GM12878 (cell line): ENCODE measurements around the gene VAV2. TPM values are rescaled to one million over a fixed set of nuclear protein-coding genes. Genes with fewer than 3 reads are reported as not detected.

ENCODE experiments used
- BACH1 ChIP-seq: fragments of 450-650 bp; IDR thresholded peaks from 2 replicates; pipeline ENCODE4 v1.6.1; 2017; ENCODE audit warnings: mild to moderate bottlenecking, borderline replicate concordance
- BHLHE40 ChIP-seq, 2 experiments: fragments of 450-650 bp in 1 of 2; IDR thresholded peaks; 2 replicates each; pipeline ENCODE4 v1.6.1; 2011 to 2017; ENCODE audit warnings: low read depth in 2 of 2, borderline replicate concordance in 1 of 2, improper control_type of control experiment in 1 of 2, low read length in 1 of 2, mild to moderate bottlenecking in 1 of 2
- CREM ChIP-seq: IDR thresholded peaks from 2 replicates; pipeline ENCODE4 v1.6.1; 2014; ENCODE audit warnings: antibody characterized with exemption, low read depth
- EZH2 ChIP-seq: IDR thresholded peaks from 2 replicates; pipeline ENCODE4 v1.6.1; 2012; ENCODE audit warnings: low read depth, mild to moderate bottlenecking, control low read depth, inconsistent platforms, low read length, borderline replicate concordance; ENCODE audit not compliant: control insufficient read depth
- FOXM1 ChIP-seq: IDR thresholded peaks from 2 replicates; pipeline ENCODE4 v1.6.1; 2012; ENCODE audit warnings: low read depth, mild to moderate bottlenecking, inconsistent platforms, low read length, moderate library complexity
- GABPA ChIP-seq: IDR thresholded peaks from 2 replicates; pipeline ENCODE4 v1.6.1; 2014; ENCODE audit warnings: antibody characterized with exemption, low read depth, mild to moderate bottlenecking, inconsistent platforms
- NR2C1 ChIP-seq: fragments of 450-650 bp; IDR thresholded peaks from 2 replicates; pipeline ENCODE4 v1.6.1; 2017; ENCODE audit warnings: antibody characterized with exemption, mild to moderate bottlenecking, moderate library complexity
- NR2C2 ChIP-seq: IDR thresholded peaks from 2 replicates; pipeline ENCODE4 v1.6.1; 2011; ENCODE audit warnings: borderline replicate concordance, low read depth; ENCODE audit not compliant: control insufficient read depth, insufficient read length
- PAX5 ChIP-seq: IDR thresholded peaks from 2 replicates; pipeline ENCODE4 v1.6.1; 2011; ENCODE audit warnings: low read depth, low read length, borderline replicate concordance
- PBX3 ChIP-seq: IDR thresholded peaks from 2 replicates; pipeline ENCODE4 v1.6.1; 2011; ENCODE audit warnings: mild to moderate bottlenecking, low read depth, low read length, moderate library complexity; ENCODE audit not compliant: insufficient replicate concordance
- POLR2A ChIP-seq: IDR thresholded peaks from 2 replicates; pipeline ENCODE4 v1.6.1; 2011; ENCODE audit warnings: low read depth, mild to moderate bottlenecking, low read length
- POLR2AphosphoS5 ChIP-seq: IDR thresholded peaks from 2 replicates; pipeline ENCODE4 v1.6.1; 2011; ENCODE audit warnings: mild to moderate bottlenecking, low read length, inconsistent platforms
- POU2F2 ChIP-seq: IDR thresholded peaks from 3 replicates; pipeline ENCODE4 v1.6.1; 2011; ENCODE audit warnings: low read depth, mild to moderate bottlenecking, low read length, borderline replicate concordance
- RUNX3 ChIP-seq: IDR thresholded peaks from 2 replicates; pipeline ENCODE4 v1.6.1; 2012; ENCODE audit warnings: low read length, inconsistent platforms
- SPI1 ChIP-seq: IDR thresholded peaks from 2 replicates; pipeline ENCODE4 v1.6.1; 2011; ENCODE audit warnings: low read depth, mild to moderate bottlenecking, low read length, moderate library complexity, borderline replicate concordance; ENCODE audit not compliant: insufficient read depth
- SUZ12 ChIP-seq: fragments of 200-600 bp; sonication (generic); IDR thresholded peaks from one replicate; pipeline ENCODE4 v1.6.1; 2018; ENCODE audit warnings: antibody characterized with exemption, mild to moderate bottlenecking; ENCODE audit not compliant: unreplicated experiment
- TARDBP ChIP-seq: IDR thresholded peaks from 2 replicates; pipeline ENCODE4 v1.6.1; 2016; ENCODE audit warnings: borderline replicate concordance
- TCF7 ChIP-seq: IDR thresholded peaks from 2 replicates; pipeline ENCODE4 v1.6.1; 2014; ENCODE audit warnings: antibody characterized with exemption, borderline replicate concordance
- YBX1 ChIP-seq: fragments of 450-650 bp; IDR thresholded peaks from 2 replicates; pipeline ENCODE4 v1.6.1; 2016; ENCODE audit warnings: antibody characterized with exemption
- ZBED1 ChIP-seq: IDR thresholded peaks from 2 replicates; pipeline ENCODE4 v1.6.1; 2016; ENCODE audit warnings: borderline replicate concordance
- ZBTB11 ChIP-seq: fragments of 450-650 bp; formaldehyde crosslinking; IDR thresholded peaks from 2 replicates; pipeline ENCODE4 v1.5.0; 2022; ENCODE audit warnings: mild to moderate bottlenecking, missing genetic modification characterization
- ZBTB33 ChIP-seq: fragments of 450-650 bp; IDR thresholded peaks from 2 replicates; pipeline ENCODE4 v1.6.1; 2017; ENCODE audit warnings: mild to moderate bottlenecking
- ZNF24 ChIP-seq: fragments of 450-650 bp; IDR thresholded peaks from 2 replicates; pipeline ENCODE4 v1.6.1; 2017; ENCODE audit warnings: antibody characterized with exemption, mild to moderate bottlenecking
- ZNF622 ChIP-seq: fragments of 450-650 bp; IDR thresholded peaks from 2 replicates; pipeline ENCODE4 v1.6.1; 2017; ENCODE audit warnings: mild to moderate bottlenecking, inconsistent platforms
- ZZZ3 ChIP-seq: IDR thresholded peaks from 2 replicates; pipeline ENCODE4 v1.6.1; 2011; ENCODE audit warnings: low read depth; ENCODE audit not compliant: control insufficient read depth, insufficient read length
- polyA plus RNA-seq, 11 experiments: library from polyadenylated mRNA; depleted of rRNA in 4 of 11; unstranded in 6 of 11; stranded (reverse) in 5 of 11; fragments of >200 nt; fragmentation: Nextera tagmentation in 4 of 11; fragmentation: Illumina TruSeq in 1 of 11; extraction: Ambion mirVana in 4 of 11; extraction: Trizol in 1 of 11; gene quantifications; 1 replicate in 1 of 11; 2 replicates in 10 of 11; pipeline versions ENCODE4 v1.2.1 to v1.2.3, GENCODE V29; 2011 to 2016; ENCODE audit warnings: inconsistent platforms in 2 of 11, missing spikeins in 2 of 11, low read depth in 1 of 11
- total RNA-seq, 4 experiments: library from RNA; depleted of rRNA in 3 of 4; stranded (reverse); fragments of >200 nt in 3 of 4; fragmentation: Illumina TruSeq in 1 of 4; extraction: Trizol in 1 of 4; gene quantifications; 2 replicates each; pipeline versions ENCODE4 v1.2.1 to v1.2.3, GENCODE V29; 2013 to 2021

VAV2 gene
- total and polyA plus RNA-seq, 10 of the 15 experiments (the other 5 are each of a cell fraction or from before 2014, with no cell fraction given): 0.13 to 43.9 (median 16.9) TPM

GRCh38 chr9:133823189-133824105 is 168.7 kb downstream of the VAV2 start (continued):
- TF ChIP-seq ZBTB33 (no peak), YBX1 (no peak), ZNF622 (no peak), BACH1 (peak; percentile 45; the same call in 1 of the 2 replicates), SPI1 (no peak), EZH2 (no peak), TCF7 (no peak), TARDBP (0 out of 2 replicates have a peak, but pooled peaks have one; percentile 30), ZBTB11 (no peak), ZZZ3 (no peak), PAX5 (peak; percentile 97), POLR2A (peak; percentile 34; the same call in 1 of the 2 replicates), POLR2AphosphoS5 (no peak), ZBED1 (no peak), BHLHE40 (IDR thresholded peaks at IDR 0.05; ENCODE audit: borderline replicate concordance in 1 of 2, low read depth in 2 of 2, low read length in 1 of 2) (peak; percentile 91 to 92), FOXM1 (no peak), RUNX3 (peak; percentile 46; the same call in 1 of the 2 replicates), PBX3 (no peak), NR2C1 (0 out of 2 replicates have a peak, but pooled peaks have one; percentile 7), GABPA (no peak), ZNF24 (no peak; the same call in 1 of the 2 replicates), NR2C2 (no peak), SUZ12 (no peak), CREM (peak; percentile 86), POU2F2 (peak; percentile 61; the same call in 1 of the 3 replicates)
